ENCODE measurements around the gene SH2B3. TPM values are rescaled to one million over a fixed set of nuclear protein-coding genes. Genes with fewer than 3 reads are reported as not detected.

Gene SH2B3
- total RNA-seq, 1 experiment from 2014 or later = 40.3 TPM

- Histone ChIP-seq H3K79me1 (ENCODE audit: insufficient read depth, low read depth, low read length, poor library complexity, severe bottlenecking) (no peaks in the 10 kb centered on the region), H2BK12ac (ENCODE audit: insufficient read length, low read depth, low read length) (no peak overlapping the region), H2BK15ac (ENCODE audit: low read depth, low read length) (no peak overlapping the region), H4K8ac (replicated peaks; ENCODE audit: insufficient read length, low read depth, low read length) (no peak overlapping the region), H3K14ac (ENCODE audit: insufficient read depth, low read length) (no peak overlapping the region), H3K27ac (ENCODE audit: insufficient read length, low read depth, low read length) (no peak overlapping the region), H3K27me3 (ENCODE audit: insufficient read depth, low read length) (no peaks in the 10 kb centered on the region), H3K4ac (ENCODE audit: low read depth, low read length) (no peak overlapping the region), H3K18ac (ENCODE audit: insufficient read length, low read depth, low read length) (no peak overlapping the region), H3K56ac (ENCODE audit: insufficient read length, low read depth, low read length) (no peak overlapping the region), H2AK5ac (ENCODE audit: insufficient read length, low read length) (no peak overlapping the region), H4K91ac (ENCODE audit: insufficient read length, low read depth, low read length) (no peak overlapping the region), H4K5ac (ENCODE audit: insufficient read length, low read depth, low read length) (no peak overlapping the region), H3T11ph (ENCODE audit: low read length) (no peak overlapping the region), H3K9ac (ENCODE audit: extremely low read depth, insufficient read length, low read length) (no peak overlapping the region), H4K20me1 (ENCODE audit: control insufficient read depth, insufficient read depth, insufficient read length) (no peaks in the 10 kb centered on the region), H2AFZ (ENCODE audit: low read length) (no peak overlapping the region), H2BK5ac (ENCODE audit: insufficient read length, low read length) (no peak overlapping the region), H3K79me2 (ENCODE audit: insufficient read depth, low read length) (peaks cover 17% of the 10 kb centered on the region; the same call in 1 of the 2 replicates), H2BK120ac (ENCODE audit: low read depth, low read length, poor library complexity, severe bottlenecking) (no peak overlapping the region), H3K9me3 (ENCODE audit: control insufficient read depth, low read depth, low read length) (no peaks in the 10 kb centered on the region), H3K23me2 (ENCODE audit: insufficient read length, low read depth, low read length, poor library complexity, severe bottlenecking) (peaks cover 2% of the 10 kb centered on the region), H3K23ac (ENCODE audit: insufficient read length, low read depth, low read length) (no peak overlapping the region), H3K4me1 (ENCODE audit: insufficient read depth, low read length) (peaks cover 15% of the 10 kb centered on the region; the same call in 1 of the 2 replicates), H2BK20ac (ENCODE audit: low read depth, low read length, poor library complexity, severe bottlenecking) (no peak overlapping the region), H3K4me2 (ENCODE audit: insufficient read depth, insufficient read length, low read length) (no peak overlapping the region)
- no peak for DNase-seq
- TF ChIP-seq CTCF (conservative IDR thresholded peaks at IDR 0.05) = no peak
- Mint-ChIP-seq H3K4me1 (peaks cover 51 to 55% of the 10 kb centered on the region in 2 experiments), H3K4me3 (peak overlapping the region in 1 of 2 experiments; percentile 51; a peak in 2 of 5 replicates), H3K27me3 (ENCODE audit: low read depth) (no peaks in the 10 kb centered on the region; the same call in 1 of the 2 replicates), H3K9me3 (no peaks in the 10 kb centered on the region), H3K27ac (peak overlapping the region; percentile 44 to 94 (median 87); a peak in 6 of 7 replicates), H3K36me3 (ENCODE audit: insufficient read depth in 1 of 3, low read depth in 3 of 3) (peaks cover 0 to 7% (median 5%) of the 10 kb centered on the region in 3 experiments; a peak in 4 of 7 replicates)
- WGBS (ENCODE audit: extremely low coverage, insufficient read length, low lambda C conversion rate) = no CpG with 5 or more reads among the region's 18 CpGs
Measured at GRCh38 chr12:111434680-111435338, 29.1 kb downstream of the SH2B3 start.

Measured in H9 (cell line).